ENCODE measurements around the gene PRPF6.

GRCh38 chr20:64041781-64042053 lies 60.8 kb downstream of the PRPF6 start:
- no peak for TF ChIP-seq ZNF792 (CRISPR knock-in tag; IDR thresholded peaks at IDR 0.05)
- no peak for TF ChIP-seq TBL1XR1 (IDR thresholded peaks at IDR 0.05; ENCODE audit: borderline replicate concordance, low read length, partially characterized antibody)
- no peak for TF ChIP-seq ZSCAN5A (CRISPR knock-in tag; IDR thresholded peaks at IDR 0.05; ENCODE audit: borderline replicate concordance)
- peak; percentile 19; the same call in 1 of the 2 replicates for TF ChIP-seq CTCF (CRISPR knock-in tag; IDR thresholded peaks at IDR 0.05)
- TF ChIP-seq POLR2AphosphoS5 (IDR thresholded peaks at IDR 0.05; ENCODE audit: low read depth, low read length), result peak; percentile 24; the same call in 1 of the 2 replicates
- TF ChIP-seq EEA1 (CRISPR knock-in tag; IDR thresholded peaks at IDR 0.05; ENCODE audit: borderline replicate concordance), result no peak
- no peak for TF ChIP-seq FOSL2 (CRISPR knock-in tag; IDR thresholded peaks at IDR 0.05)
- TF ChIP-seq, protein P1, sequence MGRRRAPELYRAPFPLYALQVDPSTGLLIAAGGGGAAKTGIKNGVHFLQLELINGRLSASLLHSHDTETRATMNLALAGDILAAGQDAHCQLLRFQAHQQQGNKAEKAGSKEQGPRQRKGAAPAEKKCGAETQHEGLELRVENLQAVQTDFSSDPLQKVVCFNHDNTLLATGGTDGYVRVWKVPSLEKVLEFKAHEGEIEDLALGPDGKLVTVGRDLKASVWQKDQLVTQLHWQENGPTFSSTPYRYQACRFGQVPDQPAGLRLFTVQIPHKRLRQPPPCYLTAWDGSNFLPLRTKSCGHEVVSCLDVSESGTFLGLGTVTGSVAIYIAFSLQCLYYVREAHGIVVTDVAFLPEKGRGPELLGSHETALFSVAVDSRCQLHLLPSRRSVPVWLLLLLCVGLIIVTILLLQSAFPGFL (CRISPR knock-in tag; IDR thresholded peaks at IDR 0.05), result no peak
- no peak for TF ChIP-seq ZBTB26 (CRISPR knock-in tag; IDR thresholded peaks at IDR 0.05; ENCODE audit: borderline replicate concordance)
- TF ChIP-seq AKNA (CRISPR knock-in tag; IDR thresholded peaks at IDR 0.05; ENCODE audit: borderline replicate concordance), result no peak

All from HepG2 (cell line).